GM12878 (cell line): Measurements from ENCODE around the gene PPP1R7.

ENCODE experiments used
- BHLHE40 ChIP-seq, 2 experiments: fragments of 450-650 bp in 1 of 2; IDR thresholded peaks; 2 replicates each; pipeline ENCODE4 v1.6.1; 2011 to 2017; ENCODE audit warnings: low read depth in 2 of 2, borderline replicate concordance in 1 of 2, improper control_type of control experiment in 1 of 2, low read length in 1 of 2, mild to moderate bottlenecking in 1 of 2
- EZH2 ChIP-seq: IDR thresholded peaks from 2 replicates; pipeline ENCODE4 v1.6.1; 2012; ENCODE audit warnings: low read depth, mild to moderate bottlenecking, control low read depth, inconsistent platforms, low read length, borderline replicate concordance; ENCODE audit not compliant: control insufficient read depth
- POLR2A ChIP-seq: IDR thresholded peaks from 2 replicates; pipeline ENCODE4 v1.6.1; 2011; ENCODE audit warnings: low read depth, mild to moderate bottlenecking, low read length
- POLR2AphosphoS5 ChIP-seq: IDR thresholded peaks from 2 replicates; pipeline ENCODE4 v1.6.1; 2011; ENCODE audit warnings: mild to moderate bottlenecking, low read length, inconsistent platforms
- TAF1 ChIP-seq: IDR thresholded peaks from 2 replicates; pipeline ENCODE4 v1.6.1; 2011; ENCODE audit warnings: mild to moderate bottlenecking, low read depth, low read length, borderline replicate concordance
- ZNF24 ChIP-seq: fragments of 450-650 bp; IDR thresholded peaks from 2 replicates; pipeline ENCODE4 v1.6.1; 2017; ENCODE audit warnings: antibody characterized with exemption, mild to moderate bottlenecking
- TF ChIP-seq, protein P1 (sequence below): fragments of 450-650 bp; IDR thresholded peaks from 2 replicates; pipeline ENCODE4 v1.6.1; 2016; ENCODE audit warnings: mild to moderate bottlenecking
- TF ChIP-seq, protein P2 (sequence below), 3 experiments: IDR thresholded peaks in 2 of 3; conservative IDR thresholded peaks in 1 of 3; 2 replicates each; pipeline ENCODE4 v1.5.1; 2011; ENCODE audit warnings: low read depth in 3 of 3, low read length in 3 of 3, mild to moderate bottlenecking in 3 of 3, control low read depth in 2 of 3, moderate library complexity in 2 of 3, inconsistent platforms in 1 of 3, mixed read lengths in 1 of 3; ENCODE audit not compliant: control insufficient read depth in 2 of 3, insufficient read depth in 1 of 3; ENCODE audit errors: extremely low read depth in 1 of 3
- TF ChIP-seq, protein P3 (sequence below): IDR thresholded peaks from 2 replicates; pipeline ENCODE4 v1.6.1; 2011; ENCODE audit warnings: borderline replicate concordance, low read depth, mild to moderate bottlenecking, moderate library complexity, mixed read lengths, low read length; ENCODE audit not compliant: insufficient read depth; ENCODE audit errors: extremely low read length
- TF ChIP-seq, protein P4 (sequence below): fragments of 450-650 bp; formaldehyde crosslinking; IDR thresholded peaks from 2 replicates; pipeline ENCODE4 v1.4.0; 2022; ENCODE audit warnings: mild to moderate bottlenecking, moderate library complexity

DNA sequence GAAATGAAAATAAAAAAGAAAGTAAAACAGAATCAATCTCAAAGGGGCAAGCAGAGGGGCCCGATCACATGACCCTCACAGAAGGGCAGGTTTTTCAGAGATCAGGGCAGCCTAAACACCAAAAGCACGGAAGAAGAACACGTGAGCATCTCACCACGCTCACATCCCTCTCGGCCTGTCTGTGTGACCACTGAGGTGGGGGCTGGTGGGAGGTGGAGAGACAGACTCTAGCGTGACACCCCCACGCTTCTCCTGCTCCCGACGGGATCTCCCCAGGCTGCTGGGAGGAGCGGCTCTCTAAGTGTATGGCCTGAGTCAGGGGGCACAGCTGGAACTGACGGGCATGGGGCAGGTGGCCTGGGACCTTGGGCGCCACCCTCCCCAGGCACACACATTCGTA lies 24.6 kb upstream of the PPP1R7 start:
- TF ChIP-seq, protein P1, sequence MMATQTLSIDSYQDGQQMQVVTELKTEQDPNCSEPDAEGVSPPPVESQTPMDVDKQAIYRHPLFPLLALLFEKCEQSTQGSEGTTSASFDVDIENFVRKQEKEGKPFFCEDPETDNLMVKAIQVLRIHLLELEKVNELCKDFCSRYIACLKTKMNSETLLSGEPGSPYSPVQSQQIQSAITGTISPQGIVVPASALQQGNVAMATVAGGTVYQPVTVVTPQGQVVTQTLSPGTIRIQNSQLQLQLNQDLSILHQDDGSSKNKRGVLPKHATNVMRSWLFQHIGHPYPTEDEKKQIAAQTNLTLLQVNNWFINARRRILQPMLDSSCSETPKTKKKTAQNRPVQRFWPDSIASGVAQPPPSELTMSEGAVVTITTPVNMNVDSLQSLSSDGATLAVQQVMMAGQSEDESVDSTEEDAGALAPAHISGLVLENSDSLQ = no peak
- no peak for TF ChIP-seq POLR2A
- peak; percentile 51 to 64; a peak in 2 of 4 replicates for TF ChIP-seq BHLHE40 (IDR thresholded peaks at IDR 0.05; ENCODE audit: borderline replicate concordance in 1 of 2, low read depth in 2 of 2, low read length in 1 of 2)
- TF ChIP-seq, protein P2, sequence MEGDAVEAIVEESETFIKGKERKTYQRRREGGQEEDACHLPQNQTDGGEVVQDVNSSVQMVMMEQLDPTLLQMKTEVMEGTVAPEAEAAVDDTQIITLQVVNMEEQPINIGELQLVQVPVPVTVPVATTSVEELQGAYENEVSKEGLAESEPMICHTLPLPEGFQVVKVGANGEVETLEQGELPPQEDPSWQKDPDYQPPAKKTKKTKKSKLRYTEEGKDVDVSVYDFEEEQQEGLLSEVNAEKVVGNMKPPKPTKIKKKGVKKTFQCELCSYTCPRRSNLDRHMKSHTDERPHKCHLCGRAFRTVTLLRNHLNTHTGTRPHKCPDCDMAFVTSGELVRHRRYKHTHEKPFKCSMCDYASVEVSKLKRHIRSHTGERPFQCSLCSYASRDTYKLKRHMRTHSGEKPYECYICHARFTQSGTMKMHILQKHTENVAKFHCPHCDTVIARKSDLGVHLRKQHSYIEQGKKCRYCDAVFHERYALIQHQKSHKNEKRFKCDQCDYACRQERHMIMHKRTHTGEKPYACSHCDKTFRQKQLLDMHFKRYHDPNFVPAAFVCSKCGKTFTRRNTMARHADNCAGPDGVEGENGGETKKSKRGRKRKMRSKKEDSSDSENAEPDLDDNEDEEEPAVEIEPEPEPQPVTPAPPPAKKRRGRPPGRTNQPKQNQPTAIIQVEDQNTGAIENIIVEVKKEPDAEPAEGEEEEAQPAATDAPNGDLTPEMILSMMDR (IDR thresholded peaks at IDR 0.05 in 2 of 3, conservative IDR thresholded peaks at IDR 0.05 in 1 of 3; ENCODE audit: control insufficient read depth in 2 of 3, extremely low read depth in 1 of 3, insufficient read depth in 1 of 3, low read depth in 3 of 3, low read length in 3 of 3) = no peak
- no peak for TF ChIP-seq TAF1
- no peak for TF ChIP-seq ZNF24
- TF ChIP-seq POLR2AphosphoS5 = no peak; the same call in 1 of the 2 replicates
- no peak for TF ChIP-seq EZH2
- TF ChIP-seq, protein P3, sequence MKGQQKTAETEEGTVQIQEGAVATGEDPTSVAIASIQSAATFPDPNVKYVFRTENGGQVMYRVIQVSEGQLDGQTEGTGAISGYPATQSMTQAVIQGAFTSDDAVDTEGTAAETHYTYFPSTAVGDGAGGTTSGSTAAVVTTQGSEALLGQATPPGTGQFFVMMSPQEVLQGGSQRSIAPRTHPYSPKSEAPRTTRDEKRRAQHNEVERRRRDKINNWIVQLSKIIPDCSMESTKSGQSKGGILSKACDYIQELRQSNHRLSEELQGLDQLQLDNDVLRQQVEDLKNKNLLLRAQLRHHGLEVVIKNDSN = peak; percentile 43
- TF ChIP-seq, protein P4, sequence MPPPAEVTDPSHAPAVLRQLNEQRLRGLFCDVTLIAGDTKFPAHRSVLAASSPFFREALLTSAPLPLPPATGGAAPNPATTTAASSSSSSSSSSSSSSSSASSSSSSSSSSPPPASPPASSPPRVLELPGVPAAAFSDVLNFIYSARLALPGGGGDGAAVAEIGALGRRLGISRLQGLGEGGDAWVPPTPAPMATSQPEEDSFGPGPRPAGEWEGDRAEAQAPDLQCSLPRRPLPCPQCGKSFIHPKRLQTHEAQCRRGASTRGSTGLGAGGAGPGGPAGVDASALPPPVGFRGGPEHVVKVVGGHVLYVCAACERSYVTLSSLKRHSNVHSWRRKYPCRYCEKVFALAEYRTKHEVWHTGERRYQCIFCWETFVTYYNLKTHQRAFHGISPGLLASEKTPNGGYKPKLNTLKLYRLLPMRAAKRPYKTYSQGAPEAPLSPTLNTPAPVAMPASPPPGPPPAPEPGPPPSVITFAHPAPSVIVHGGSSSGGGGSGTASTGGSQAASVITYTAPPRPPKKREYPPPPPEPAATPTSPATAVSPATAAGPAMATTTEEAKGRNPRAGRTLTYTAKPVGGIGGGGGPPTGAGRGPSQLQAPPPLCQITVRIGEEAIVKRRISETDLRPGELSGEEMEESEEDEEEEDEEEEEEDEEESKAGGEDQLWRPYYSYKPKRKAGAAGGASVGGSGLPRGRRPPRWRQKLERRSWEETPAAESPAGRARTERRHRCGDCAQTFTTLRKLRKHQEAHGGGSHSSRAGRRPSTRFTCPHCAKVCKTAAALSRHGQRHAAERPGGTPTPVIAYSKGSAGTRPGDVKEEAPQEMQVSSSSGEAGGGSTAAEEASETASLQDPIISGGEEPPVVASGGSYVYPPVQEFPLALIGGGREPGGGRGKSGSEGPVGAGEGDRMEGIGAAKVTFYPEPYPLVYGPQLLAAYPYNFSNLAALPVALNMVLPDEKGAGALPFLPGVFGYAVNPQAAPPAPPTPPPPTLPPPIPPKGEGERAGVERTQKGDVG = no peak
